Panc1 (cell line): Measurements from ENCODE around the gene DIPK1B. TPM values are rescaled to one million over a fixed set of nuclear protein-coding genes. Genes with fewer than 3 reads are reported as not detected.
"Not testable (repeated sequence)": the region's sequence is repeated elsewhere in the genome, so short reads cannot be mapped to it uniquely, and the experiment has no call there.

ENCODE experiments used
- ATAC-seq: fragments of 200-7000 bp; cut with Tn5 transposase; 2 replicates; pipeline ENCODE4 v1.9.1; 2020; ENCODE audit warnings: mild to moderate bottlenecking, moderate library complexity
- BruUV-seq: library from RNA; stranded (reverse); fragments of 400-500 nt; replicated peaks from 2 replicates; lab custom pipeline; 2021; lab: Mats Ljungman, UMichigan
- CTCF ChIA-PET: fragments of 300-600 bp; sonication (Branson Sonifier 250); formaldehyde crosslinking; loops from one replicate; lab custom pipeline; 2022; ENCODE audit warnings: antibody characterized with exemption; lab: Charles Lee
- POLR2A ChIA-PET: fragments of 300-600 bp; sonication (Branson Sonifier 250); formaldehyde crosslinking; loops from one replicate; lab custom pipeline; 2022; ENCODE audit warnings: antibody characterized with exemption; lab: Charles Lee
- DNase-seq: peaks from one replicate; pipeline ENCODE4 v3.0.0-alpha.2; 2010; ENCODE audit warnings: low read depth, low spot score
- H3K27ac ChIP-seq: 2 replicates; pipeline ENCODE4 v1.5.1; 2011; ENCODE audit warnings: mild to moderate bottlenecking, low read length, inconsistent platforms
- H3K27me3 ChIP-seq: fragments of 200-500 bp; sonication (Bioruptor generic); 2 replicates; pipeline ENCODE4 v1.6.0; 2014; ENCODE audit warnings: low read length, inconsistent platforms; ENCODE audit not compliant: control insufficient read depth, insufficient read depth
- H3K36me3 ChIP-seq: fragments of 200-500 bp; sonication (Bioruptor generic); 2 replicates; pipeline ENCODE4 v1.5.1; 2014; ENCODE audit warnings: inconsistent platforms, mild to moderate bottlenecking, low read length, moderate library complexity; ENCODE audit not compliant: control insufficient read depth, insufficient read depth
- H3K4me1 ChIP-seq: 2 replicates; pipeline ENCODE4 v1.5.1; 2011; ENCODE audit warnings: inconsistent platforms, mild to moderate bottlenecking, low read length, moderate library complexity; ENCODE audit not compliant: control insufficient read depth, insufficient read depth
- H3K4me3 ChIP-seq, 2 experiments: 2 replicates each; pipeline ENCODE4 v1.5.1; 2011 to 2012; ENCODE audit warnings: low read depth in 2 of 2, low read length in 2 of 2, mild to moderate bottlenecking in 2 of 2, inconsistent platforms in 1 of 2, moderate library complexity in 1 of 2
- H3K9me3 ChIP-seq: fragments of 200-500 bp; sonication (Bioruptor generic); 2 replicates; pipeline ENCODE4 v1.5.1; 2014; ENCODE audit warnings: low read depth, mild to moderate bottlenecking, inconsistent platforms, low read length, moderate library complexity; ENCODE audit not compliant: control insufficient read depth, insufficient read depth
- CTCF ChIP-seq: fragments of 450-650 bp; IDR thresholded peaks from 2 replicates; pipeline ENCODE4 v1.5.1; 2017; ENCODE audit warnings: mild to moderate bottlenecking
- POLR2AphosphoS5 ChIP-seq: IDR thresholded peaks from 2 replicates; pipeline ENCODE4 v1.6.1; 2012; ENCODE audit warnings: mild to moderate bottlenecking, low read depth, low read length, moderate library complexity
- SIN3A ChIP-seq: IDR thresholded peaks from 2 replicates; pipeline ENCODE4 v1.6.1; 2012; ENCODE audit warnings: low read depth, mild to moderate bottlenecking, low read length, moderate library complexity, borderline replicate concordance; ENCODE audit not compliant: insufficient read depth
- TCF7L2 ChIP-seq: IDR thresholded peaks from 2 replicates; pipeline ENCODE4 v1.6.1; 2011; ENCODE audit warnings: mild to moderate bottlenecking, low read depth, low read length, inconsistent platforms
- in situ Hi-C: cut with HindIII; loops from 2 replicates; pipeline ENCODE4 v1.10.0; 2016; ENCODE audit warnings: low sequenced_read_pairs, low pct_unique_long_range_greater_than_20kb
- intact Hi-C: fragments of 100-400 bp; cut with micrococcal nuclease; formaldehyde crosslinking; loops from one replicate; pipeline ENCODE4 v1.10.0; 2022; ENCODE audit not compliant: unreplicated experiment
- total RNA-seq: library from RNA; stranded (reverse); gene quantifications from one replicate; pipeline ENCODE4 v1.2.1, GENCODE V29; 2021; ENCODE audit not compliant: unreplicated experiment
- TF ChIP-seq, protein P1 (sequence below), 2 experiments: IDR thresholded peaks; 2 replicates each; pipeline ENCODE4 v1.6.1; 2011 to 2012; ENCODE audit warnings: low read depth in 2 of 2, control low read depth in 1 of 2, low read length in 1 of 2, mild to moderate bottlenecking in 1 of 2, moderate library complexity in 1 of 2; ENCODE audit not compliant: insufficient read depth in 1 of 2

Gene DIPK1B
- total RNA-seq, 1 experiment from 2014 or later: 10.6 TPM

GRCh38 chr9:136760834-136761544 is 48.6 kb downstream of the DIPK1B start:
- CTCF ChIA-PET, H3K4me3 ChIP-seq, intact Hi-C loops, H3K27ac ChIP-seq, H3K9me3 ChIP-seq, in situ Hi-C loops, H3K4me1 ChIP-seq, H3K27me3 ChIP-seq, DNase-seq, BruUV-seq, POLR2A ChIA-PET, H3K36me3 ChIP-seq: not testable (repeated sequence)
- TF ChIP-seq CTCF: peak; percentile 84
- ATAC-seq: peak; percentile 85

GRCh38 chr9:136761545-136761981 is 49.2 kb downstream of the DIPK1B start:
- ATAC-seq (no peak), DNase-seq (no peak)
- Histone ChIP-seq H3K9me3 (no peaks in the 10 kb centered on the region), H3K4me3 (no peak overlapping the region), H3K4me1 (peaks cover 3% of the 10 kb centered on the region; the same call in 1 of the 2 replicates), H3K27ac (no peak overlapping the region), H3K36me3 (no peaks in the 10 kb centered on the region), H3K27me3 (no peaks in the 10 kb centered on the region)
- intact Hi-C loops: no loop called here
- in situ Hi-C loops: no loop called here
- BruUV-seq: no TSS peak
- ChIA-PET CTCF (no interaction called here), POLR2A (no interaction called here)
- no peak for TF ChIP-seq CTCF
- TF ChIP-seq, protein P1, sequence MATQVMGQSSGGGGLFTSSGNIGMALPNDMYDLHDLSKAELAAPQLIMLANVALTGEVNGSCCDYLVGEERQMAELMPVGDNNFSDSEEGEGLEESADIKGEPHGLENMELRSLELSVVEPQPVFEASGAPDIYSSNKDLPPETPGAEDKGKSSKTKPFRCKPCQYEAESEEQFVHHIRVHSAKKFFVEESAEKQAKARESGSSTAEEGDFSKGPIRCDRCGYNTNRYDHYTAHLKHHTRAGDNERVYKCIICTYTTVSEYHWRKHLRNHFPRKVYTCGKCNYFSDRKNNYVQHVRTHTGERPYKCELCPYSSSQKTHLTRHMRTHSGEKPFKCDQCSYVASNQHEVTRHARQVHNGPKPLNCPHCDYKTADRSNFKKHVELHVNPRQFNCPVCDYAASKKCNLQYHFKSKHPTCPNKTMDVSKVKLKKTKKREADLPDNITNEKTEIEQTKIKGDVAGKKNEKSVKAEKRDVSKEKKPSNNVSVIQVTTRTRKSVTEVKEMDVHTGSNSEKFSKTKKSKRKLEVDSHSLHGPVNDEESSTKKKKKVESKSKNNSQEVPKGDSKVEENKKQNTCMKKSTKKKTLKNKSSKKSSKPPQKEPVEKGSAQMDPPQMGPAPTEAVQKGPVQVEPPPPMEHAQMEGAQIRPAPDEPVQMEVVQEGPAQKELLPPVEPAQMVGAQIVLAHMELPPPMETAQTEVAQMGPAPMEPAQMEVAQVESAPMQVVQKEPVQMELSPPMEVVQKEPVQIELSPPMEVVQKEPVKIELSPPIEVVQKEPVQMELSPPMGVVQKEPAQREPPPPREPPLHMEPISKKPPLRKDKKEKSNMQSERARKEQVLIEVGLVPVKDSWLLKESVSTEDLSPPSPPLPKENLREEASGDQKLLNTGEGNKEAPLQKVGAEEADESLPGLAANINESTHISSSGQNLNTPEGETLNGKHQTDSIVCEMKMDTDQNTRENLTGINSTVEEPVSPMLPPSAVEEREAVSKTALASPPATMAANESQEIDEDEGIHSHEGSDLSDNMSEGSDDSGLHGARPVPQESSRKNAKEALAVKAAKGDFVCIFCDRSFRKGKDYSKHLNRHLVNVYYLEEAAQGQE (IDR thresholded peaks at IDR 0.05; ENCODE audit: insufficient read depth in 1 of 2, low read depth in 2 of 2, low read length in 1 of 2): no peak
- no peak for TF ChIP-seq TCF7L2
- no peak for TF ChIP-seq POLR2AphosphoS5
- no peak for TF ChIP-seq SIN3A
